Measurements from ENCODE around the gene DOK7.

DOK7 gene

DNA sequence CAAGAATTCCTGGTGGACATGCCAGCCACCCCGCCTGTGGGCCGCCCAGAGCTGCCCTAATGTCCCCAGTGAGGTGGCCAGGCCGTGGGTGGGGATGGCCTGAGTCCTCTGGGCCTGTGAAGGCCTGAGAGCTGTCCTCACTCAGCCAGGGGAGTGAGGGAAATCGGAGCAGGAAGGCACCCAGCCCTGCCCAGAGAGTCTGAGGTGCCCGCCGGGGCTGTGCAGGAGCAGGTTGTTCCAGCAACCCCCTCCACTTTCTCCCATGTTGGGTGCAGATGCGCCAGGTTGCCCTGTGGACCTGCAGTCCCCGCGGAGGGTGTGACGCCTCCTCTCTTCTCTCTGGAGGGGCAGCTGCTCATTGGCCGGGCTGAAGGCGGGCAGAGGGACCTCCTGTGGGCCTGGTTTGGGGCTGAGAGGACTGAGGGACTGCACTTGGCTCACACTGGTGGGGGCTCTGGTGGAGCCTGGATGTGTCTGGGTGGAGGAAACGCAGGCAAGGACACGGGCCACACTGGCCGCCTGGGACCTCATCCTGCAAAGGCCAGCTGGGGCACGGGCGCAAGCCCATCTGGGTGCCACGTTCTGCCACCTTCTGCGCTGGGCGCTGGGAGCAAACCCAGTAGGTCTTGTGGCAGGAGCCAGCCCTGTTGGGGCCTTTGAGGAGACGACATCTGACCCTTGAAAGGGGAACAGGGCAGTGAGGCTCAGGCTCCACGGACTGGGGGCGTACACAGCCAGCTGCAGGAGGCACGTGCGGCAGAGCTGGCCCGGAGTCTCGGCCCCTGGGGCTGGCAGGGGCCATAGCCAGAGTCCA is 14.0 kb downstream of the DOK7 start:
- DNase-seq, result no peak

DNA sequence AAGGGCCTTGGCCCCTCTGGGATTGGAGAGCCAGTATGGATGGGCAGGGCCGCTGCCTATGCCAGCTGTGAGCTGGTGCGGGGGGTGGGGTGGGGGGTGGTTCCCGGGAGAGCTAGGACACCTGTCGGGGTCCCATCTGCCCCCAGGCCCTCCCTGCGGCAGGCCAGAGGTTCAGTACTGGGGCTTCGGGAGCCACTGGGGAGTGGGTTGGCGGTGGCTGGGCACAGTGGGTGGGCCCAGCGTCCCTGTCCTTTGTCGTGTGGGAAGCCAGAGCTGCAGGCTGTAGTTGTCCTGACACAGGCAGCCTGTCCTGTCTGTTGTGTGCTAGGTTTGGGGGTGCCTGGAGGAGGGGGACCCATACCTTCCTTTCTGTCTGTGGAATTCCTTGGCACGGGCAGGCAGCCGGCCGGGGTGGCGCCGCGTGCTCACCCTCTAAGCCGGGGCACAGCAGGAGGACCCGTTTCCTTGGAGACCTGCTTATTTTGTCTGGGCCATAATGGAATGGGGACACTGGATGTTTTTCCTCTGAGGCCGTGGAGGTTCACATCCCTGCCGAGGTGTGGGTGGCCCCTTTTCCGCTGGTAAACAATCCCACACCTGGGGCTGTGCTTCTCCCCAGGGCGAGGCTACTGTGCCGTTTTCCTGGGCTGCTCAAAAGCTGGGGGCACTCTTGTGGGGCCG is 14.8 kb downstream of the DOK7 start:
- DNase-seq, result no peak

DNA sequence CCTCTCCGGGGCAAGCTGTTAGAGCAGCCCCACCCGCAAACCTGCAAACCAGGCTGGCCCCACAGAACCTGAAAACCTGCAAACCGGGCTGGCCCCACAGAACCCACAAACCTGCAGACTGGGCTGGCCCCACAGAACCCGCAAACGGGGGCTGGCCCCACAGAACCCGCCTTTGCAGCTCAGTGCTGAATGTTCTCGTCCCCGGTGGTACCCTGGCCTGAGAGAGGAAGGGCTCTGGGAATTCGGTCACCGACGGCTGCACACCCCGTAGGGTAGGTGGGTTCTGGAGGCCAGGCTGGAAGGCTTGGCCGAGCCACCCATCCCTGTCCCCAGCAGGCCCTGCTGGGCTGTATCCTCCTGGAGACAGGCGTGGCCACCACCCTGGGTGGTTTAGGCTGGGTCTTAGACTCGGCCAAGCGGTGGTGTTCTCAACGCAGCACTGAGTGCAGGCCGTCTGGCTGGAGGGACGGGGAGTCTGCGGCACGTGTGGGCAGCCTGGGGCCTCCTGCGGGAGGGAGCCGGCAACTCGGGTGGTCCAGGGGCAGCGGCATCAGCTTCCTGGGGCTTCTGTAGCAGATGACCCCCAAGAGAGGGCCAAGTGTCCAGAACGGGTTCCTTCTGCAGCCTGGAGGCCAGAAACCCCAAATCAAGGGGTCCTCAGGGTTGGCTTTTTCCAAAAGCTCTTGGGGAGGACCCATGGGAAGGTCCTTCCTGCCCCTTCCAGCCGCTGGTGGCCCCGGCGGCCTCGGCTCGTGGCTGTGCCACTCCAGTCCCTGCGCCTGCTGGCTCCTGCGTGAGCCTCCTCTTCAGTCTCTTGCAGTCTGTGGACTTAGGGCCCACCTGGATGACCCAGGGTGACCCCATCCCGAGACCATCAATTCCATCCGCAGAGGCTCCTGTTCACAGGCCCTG is 15.6 kb downstream of the DOK7 start:
- DNase-seq, result no peak

DNA sequence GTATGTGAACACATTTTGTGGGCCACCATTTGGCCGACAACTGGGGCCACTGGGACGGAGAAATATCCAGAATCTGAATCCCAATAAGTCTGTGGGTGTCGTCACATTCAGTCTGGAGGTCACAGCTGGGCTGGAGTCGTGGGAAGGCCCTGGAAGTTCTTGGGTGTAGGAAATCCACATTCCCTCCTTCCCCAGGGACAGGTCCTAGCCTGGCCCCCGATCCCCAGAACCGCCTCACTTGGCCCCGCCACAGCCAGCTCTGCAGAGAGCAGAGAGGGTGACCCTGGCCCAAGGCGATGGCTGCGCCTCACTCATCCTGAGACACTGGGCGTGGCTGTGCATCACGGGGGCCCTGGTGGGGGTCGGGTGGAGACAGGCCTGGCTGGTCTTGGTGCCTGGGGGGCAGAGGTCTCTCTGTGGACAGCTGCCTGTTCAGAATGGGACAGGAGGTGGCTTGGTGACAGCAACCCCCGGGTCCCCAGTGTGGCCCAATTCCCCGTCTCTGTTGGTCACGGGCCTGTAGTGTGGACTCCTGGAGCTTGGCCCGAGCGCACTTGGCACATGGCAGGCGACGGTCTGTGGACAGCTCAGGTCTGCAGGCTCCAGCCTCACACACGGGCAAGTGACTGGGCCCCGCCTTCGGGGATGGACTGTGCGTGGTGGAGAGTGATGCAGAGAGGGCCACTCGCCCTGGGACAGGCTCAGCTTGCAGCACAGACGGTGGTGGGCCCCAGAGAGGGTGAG is 16.4 kb downstream of the DOK7 start:
- DNase-seq, result no peak

DNA sequence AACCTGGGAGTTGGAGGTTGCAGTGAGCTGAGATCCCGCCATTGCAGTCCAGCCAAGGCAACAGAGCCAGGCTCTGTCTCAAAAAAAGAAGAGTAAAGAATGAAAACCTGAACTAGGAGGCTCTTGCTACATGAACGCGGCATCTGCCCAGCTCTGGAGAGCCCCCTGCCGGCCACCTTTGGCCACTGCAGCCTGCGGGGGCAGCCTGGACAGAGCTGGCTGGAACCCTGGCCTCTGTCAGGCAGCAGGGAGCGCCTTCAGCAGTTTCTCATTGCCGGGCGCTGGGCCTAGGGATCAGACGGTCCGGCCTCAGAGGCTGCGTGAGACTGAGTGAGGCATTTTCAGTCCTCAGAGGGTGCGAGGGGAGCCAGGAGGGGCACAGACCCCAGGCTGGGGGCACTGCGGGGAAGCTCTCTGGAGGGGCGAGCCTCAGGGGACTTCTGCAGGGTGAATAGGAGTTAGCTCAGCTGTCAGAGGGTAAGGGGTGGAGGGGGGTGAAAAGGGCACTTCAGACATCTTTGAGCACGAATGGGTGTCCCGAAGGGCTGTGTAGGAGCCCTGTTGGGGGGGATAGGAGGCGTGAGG is 17.5 kb downstream of the DOK7 start:
- peak; percentile 60 for DNase-seq

DNA sequence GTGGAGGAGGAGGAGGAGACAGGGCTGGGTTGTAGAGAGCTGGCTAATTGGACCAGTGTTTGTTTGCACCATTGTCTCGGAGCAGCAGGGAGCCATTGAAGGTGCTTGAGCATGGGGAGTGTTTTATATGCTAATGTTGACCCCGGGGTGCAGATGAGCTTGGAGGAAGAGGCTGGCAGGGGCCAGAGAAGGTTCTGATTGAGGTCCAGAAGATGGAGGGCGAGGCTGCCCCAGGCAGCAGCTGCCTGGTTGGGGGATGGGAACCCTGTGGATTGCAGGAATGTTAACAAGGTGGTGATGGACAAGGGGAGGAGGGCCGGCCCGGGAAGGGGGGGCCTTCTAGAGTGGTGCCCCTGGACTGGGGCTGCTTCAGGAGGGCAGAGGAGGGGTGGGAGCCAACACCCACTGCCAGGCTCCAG is 18.0 kb downstream of the DOK7 start:
- DNase-seq, result no peak

DNA sequence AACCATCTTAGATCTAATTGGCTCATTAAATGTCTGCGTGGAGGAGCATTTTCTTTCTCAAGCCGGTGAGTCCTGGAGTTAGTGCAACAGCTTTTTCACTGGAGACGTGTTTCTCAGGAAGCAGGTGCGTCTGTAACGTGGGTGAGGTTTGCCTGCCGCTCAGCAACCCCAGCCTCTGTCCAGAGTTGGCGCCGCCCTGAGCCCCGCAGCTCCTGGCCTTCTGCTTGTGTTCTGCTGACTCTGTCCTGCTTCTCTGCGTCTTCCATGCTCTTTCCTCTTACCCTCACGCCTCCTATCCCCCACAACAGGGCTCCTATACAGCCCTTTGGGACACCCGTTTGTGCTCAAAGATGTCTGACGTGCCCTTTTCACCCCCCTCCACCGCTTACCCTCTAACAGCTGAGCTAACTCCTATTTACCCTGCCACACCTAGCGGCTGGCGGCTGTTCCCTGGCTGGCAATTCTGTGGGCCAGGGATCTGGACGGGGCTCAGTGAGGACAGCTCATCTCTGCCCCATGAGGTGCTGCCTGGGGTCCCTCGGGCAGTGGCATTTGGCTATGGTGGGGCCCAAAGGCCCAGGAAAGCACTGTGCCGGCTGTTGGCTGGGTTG is 18.8 kb downstream of the DOK7 start:
- DNase-seq, result no peak

DNA sequence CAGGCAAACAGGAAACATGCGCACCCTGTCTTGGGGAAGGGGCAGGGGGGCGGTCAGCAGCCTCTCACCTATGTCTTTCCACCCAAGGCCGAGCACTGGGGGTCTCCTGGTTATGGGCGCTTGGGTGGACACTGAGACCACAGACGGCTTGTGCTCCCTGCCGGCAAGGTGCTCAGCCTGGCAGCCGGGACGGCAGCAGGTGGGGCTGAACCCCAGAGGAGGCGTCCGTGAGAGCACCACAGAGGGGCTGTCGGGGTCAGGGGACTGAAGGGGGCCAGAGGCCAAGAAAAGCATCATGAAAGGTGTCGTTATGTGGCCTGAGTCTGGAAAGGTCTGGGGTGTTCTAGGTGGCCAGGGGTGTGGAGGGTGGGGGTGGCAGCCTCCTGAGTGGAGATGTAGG is 19.6 kb downstream of the DOK7 start:
- DNase-seq, result no peak

DNA sequence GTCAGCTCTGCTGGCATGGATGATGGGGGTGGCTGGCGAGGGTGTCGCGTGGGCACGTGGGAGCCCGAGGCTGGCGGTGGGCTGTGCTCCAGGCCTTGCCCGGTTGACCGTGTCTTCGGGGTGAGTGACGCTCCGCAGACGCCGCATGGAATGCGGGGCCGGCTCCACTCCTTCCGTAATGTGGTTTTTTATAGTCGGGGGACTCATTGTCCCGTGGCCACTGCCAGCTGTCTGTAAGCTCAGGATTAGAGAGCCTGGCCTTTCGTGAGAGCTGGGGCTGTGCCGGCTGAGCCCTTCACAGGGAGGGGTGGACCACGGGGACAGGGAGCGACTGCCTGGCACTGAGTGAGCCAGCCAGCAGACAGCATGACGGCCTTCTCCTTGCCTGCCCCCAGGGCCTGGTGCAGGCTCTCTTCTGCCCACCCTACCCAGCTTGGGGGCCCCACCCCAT is 20.4 kb downstream of the DOK7 start:
- no peak for DNase-seq

DNA sequence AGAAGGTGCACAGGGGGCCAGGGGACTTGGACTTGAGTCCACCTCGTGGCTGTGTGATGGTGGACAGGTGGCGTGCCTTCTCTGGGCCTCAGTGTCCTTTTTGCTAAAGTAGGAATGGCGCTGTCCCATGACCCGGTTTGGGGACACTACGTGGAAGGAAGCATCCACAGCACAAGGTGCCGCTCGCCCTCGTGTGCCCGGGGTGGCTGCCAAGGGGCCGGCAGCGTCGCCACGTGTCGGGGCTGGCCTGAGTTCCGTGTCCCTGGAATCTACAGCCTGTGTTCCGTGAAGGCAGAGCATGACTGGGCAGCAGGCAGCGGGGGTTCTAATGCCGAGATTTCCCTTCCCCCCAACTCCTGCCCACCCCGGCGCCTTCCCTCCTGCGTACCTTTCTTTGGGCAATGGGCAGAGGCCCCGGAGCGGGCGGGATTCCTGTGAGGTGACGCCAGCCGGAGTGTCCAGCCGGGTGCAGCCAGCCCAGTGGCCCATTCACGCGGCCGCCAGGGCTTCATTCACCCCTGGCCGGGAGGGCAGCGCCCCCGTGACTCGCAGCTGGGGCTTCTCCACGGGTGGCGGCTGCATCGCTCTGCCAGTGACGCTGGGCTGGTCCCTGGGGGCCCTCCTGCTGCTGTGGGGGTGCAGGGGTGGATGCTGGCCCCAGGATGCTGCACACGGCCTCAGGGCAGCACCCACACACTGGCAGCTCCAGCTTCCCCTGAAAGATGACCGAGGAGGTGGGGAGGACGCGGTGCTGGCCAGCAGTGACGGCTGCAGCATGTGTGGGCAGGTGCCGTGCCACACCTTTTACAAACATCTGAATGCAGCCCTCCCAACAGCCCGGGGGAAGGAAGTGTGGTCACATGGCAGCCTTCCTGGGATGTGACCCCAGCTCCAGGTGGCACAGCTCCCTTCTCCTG is 21.2 kb downstream of the DOK7 start:
- DNase-seq, result no peak

DNA sequence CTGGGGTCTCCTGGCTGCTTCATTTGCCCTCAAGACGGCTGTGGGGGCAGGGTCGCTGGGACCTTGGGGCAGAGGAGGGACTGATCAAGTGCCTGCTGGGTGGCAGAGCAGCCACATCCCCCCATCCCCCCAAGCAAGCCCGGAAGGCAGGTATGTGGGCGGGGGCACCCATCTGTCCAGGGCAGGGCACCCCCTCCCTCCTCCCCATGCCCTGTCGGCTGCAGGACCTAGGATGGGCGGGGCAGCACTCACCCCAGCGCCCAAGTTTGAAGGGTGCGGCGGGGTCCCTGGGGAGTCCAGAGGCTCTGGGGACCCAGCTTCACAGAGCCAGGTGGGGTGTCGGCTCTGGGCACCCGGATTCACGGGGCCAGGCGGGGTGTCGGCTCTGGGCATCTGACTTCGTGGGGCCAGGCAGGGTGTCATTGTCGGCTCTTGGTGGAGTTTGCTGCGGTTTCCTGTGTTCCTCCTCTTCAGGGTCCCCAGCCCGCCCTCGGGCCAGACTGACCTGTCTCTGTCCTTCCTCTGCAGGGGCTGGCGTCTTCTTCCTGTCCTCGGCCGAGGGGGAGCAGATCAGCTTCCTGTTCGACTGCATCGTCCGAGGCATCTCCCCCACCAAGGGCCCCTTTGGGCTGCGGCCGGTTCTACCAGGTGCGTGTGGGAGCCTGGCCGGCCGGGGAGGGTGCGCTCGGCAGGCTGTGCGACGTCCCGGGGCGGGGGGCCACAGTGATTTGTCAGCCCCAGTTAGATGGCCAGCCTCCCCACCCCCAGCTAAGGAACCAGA is 22.1 kb downstream of the DOK7 start:
- no peak for DNase-seq

DNA sequence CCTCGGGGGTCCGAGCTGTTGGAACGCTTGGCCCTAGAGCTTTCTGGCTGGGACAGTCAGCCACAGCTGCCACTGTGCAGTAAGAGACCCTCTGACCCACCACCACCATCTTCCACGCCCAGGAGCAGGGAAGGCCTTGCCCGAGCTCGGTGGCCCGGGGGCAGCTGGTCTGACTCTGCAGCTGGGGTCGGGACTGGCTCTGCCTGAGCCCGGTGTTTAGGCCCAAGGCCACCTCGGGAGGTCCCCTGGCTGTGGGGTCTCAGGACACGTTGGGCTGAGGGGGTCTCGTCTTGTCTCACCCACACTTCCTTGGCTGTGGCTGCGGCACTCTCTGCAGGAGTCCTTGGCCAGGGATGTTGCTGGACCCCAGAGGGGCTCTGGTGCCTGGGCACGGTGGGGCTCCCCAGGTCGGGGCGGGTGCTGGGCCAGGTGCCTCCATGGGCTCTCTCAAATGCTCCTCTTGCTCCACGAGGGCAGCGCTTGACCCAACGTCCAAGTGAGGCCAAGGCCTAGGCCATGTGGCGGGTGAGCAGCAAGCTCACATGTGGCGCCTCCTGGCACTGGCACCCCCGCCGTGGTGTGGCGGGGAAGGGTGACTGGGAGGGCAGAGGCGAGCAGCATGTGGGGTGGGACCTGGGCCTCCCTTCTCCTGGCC is 22.9 kb downstream of the DOK7 start:
- DNase-seq, result no peak

DNA sequence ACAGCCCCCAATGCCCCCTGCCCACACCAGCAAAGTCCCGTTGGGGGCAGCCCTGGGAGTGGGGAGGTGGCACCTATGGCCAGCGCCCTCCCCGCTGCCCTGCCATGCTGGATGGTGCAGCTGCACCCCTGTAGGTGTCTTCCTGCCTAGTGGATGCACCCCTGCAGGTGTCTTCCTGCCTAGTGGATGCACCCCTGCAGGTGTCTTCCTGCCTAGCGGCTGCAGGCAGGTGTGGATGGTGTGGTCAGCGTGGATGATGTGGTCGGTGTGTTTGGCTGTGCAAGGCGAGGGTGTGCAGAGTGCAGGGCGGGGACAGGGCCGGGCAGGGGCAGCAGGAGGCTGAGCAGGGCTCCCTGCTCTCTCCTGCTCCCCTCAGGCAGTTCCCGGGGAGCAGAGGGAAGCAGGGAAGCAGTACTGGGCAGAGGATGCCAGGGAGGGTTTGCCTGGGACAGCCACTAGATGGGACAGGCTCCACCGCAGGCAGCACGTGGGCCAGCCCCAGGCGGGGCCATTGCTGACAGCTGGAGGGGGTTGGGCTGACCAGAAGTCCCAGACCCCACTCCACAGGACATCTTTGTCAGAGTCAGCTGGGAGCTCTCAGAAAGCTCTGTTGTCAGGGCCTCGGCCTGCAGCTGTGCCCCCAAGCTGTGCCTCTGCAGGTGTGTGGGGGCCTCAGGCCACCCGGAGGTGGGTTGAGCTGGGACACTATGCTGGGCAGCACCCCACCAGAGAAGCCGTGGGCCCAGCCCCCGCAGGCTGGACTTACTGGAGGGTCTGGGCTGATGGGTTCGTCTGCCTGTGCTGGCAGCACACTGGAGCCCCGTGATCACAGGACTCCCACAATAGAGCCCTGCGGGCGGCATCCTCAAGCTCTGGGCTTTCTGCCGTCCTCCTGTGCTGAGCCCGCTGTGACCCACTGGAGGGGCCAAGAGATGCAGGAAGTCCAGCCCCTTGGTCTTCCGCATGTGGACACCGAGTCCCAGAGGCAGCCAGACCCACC is 23.7 kb downstream of the DOK7 start:
- DNase-seq, result no peak

DNA sequence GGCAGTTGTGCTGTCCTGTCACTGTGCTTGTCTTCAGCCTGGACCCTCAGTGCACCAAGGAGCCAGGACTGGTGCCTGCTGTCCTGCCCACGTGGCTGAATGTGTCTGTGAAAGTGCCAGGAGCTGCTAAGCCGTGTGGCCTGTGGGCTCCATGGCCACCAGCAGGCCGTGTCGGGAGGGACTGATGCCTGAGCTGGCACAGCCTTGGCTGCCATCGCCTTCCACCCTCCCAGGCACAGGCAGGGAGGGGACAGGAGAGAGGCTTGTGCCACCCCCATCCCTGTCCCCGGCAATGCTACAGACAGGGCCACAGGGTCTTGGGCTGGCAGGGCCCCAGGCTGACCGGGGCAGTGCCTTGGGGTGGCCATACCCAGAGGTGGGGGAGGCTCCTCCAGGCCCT is 24.8 kb downstream of the DOK7 start:
- DNase-seq, result no peak

DNA sequence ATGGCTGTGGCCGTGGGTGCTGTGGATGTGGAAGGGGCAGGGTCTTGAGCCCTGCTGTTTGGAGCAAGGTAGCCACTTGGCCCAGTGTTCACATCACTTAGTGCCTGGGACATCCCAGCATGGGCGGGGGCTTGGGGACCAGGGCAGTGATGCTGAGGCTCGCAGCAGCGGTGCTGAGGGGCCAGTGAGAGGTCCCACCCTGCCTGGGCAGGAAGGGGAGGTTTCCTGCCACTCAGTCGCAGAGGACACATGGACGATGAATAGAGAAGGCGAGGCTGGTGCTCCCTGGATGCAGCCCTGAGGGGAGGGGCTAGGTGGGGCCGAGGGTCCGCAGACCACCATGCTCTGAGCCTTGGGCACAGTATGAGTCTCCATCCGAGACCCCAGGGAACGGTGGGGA is 25.7 kb downstream of the DOK7 start:
- DNase-seq, result no peak

DNA sequence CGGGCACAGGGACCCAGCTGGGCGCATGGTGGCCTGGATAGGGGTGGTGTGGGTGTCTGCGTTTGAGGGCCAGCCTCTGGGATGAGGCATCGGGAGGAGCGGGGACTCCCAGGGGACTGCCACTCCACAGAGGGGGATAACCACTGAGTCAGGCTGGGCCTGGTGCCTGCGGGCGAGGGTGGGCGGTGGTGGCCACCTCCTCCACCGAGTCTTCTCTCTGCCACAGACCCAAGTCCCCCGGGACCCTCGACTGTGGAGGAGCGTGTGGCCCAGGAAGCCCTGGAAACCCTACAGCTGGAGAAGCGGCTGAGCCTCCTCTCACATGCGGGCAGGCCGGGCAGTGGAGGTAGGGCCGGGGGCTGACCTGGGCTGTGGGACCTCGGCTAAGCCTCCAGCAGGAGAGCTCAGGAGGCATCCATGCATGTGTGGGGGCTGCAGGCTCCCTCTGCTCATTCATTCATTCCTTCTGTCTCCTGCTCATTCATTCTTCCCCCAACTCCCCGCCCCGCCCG is 26.4 kb downstream of the DOK7 start:
- DNase-seq, result no peak

DNA sequence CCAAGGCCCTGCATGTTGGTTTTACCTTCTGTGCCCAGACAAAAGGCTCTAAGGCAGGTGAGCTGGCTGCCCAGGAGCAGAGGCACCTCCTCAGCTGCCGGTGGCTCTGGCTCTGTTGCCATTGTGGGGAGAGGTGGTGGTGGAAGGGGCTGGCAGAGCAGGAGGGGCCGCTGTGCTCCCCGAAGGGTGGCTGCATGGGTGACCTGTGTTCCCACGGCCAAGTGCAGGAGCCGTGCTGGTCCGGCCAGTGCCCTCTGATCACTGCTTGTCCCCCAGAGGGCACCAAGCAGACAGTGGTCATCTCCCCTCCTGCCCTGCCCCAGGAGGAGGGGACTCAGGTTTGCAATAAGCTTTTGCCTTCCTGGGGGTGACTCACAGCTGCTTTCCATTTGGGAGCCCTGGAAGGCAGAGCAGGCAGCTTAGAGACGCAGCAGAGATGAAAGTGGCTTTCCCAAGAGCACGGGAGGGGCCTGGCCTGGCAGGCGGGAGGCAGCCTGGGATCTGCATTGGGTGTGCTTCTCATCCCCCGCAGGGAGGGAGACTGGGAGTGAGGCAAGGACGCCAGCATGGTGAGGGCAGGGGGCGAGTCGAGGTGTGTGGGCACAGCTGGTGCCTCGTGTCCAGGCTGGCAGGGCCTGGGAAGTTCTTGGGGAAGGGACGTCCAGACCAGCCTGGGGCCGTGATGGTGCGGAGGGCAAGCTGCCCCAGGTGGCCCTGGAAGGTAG is 28.7 kb downstream of the DOK7 start:
- no peak for DNase-seq
